Measurements from ENCODE around the gene WDTC1. TPM values are rescaled to one million over a fixed set of nuclear protein-coding genes. Genes with fewer than 3 reads are reported as not detected.
"Not testable (repeated sequence)": the region's sequence is repeated elsewhere in the genome, so short reads cannot be mapped to it uniquely, and the experiment has no call there.

WDTC1 gene
- total RNA-seq, 1 donor from 2014 or later = 42.2 TPM

- Mint-ChIP-seq H3K4me1 (no peaks in the 10 kb centered on the region), H3K36me3 (peaks cover 30% of the 10 kb centered on the region), H3K4me3 (no peak overlapping the region), H3K27me3 (ENCODE audit: low read depth) (no peaks in the 10 kb centered on the region), H3K27ac (no peak overlapping the region), H3K9me3 (peaks cover 4% of the 10 kb centered on the region)
- TF ChIP-seq CTCF (IDR thresholded peaks at IDR 0.05; ENCODE audit: unreplicated experiment) = no peak
- no peak for DNase-seq (ENCODE audit: low spot score in 2 of 2, unreplicated experiment in 2 of 2)
Measured at GRCh38 chr1:27269276-27269675, 34.8 kb downstream of the WDTC1 start.

- no peak for TF ChIP-seq CTCF (IDR thresholded peaks at IDR 0.05; ENCODE audit: unreplicated experiment)
- Mint-ChIP-seq H3K4me3 (no peak overlapping the region), H3K36me3 (peaks cover 33% of the 10 kb centered on the region), H3K27me3 (ENCODE audit: low read depth) (no peaks in the 10 kb centered on the region), H3K27ac (no peak overlapping the region), H3K4me1 (peaks cover 2% of the 10 kb centered on the region), H3K9me3 (peaks cover 20% of the 10 kb centered on the region)
- DNase-seq (ENCODE audit: low spot score in 2 of 2, unreplicated experiment in 2 of 2) = no peak
Measured at GRCh38 chr1:27274204-27274603, 39.8 kb downstream of the WDTC1 start.

- H3K27me3 Mint-ChIP-seq (ENCODE audit: low read depth) = no peaks in the 10 kb centered on the region
- TF ChIP-seq CTCF (IDR thresholded peaks at IDR 0.05; ENCODE audit: unreplicated experiment) = no peak
Measured at GRCh38 chr1:27275696-27276095, 41.3 kb downstream of the WDTC1 start.

GRCh38 chr1:27284425-27285273 lies 50.2 kb downstream of the WDTC1 start:
- peak overlapping the region; percentile 67 for H3K27ac Mint-ChIP-seq
- no peaks in the 10 kb centered on the region for H3K27me3 Mint-ChIP-seq (ENCODE audit: low read depth)
- TF ChIP-seq CTCF (IDR thresholded peaks at IDR 0.05; ENCODE audit: unreplicated experiment) = peak; percentile 90
- no peaks in the 10 kb centered on the region for H3K4me1 Mint-ChIP-seq
- no peak overlapping the region for H3K4me3 Mint-ChIP-seq
- peak; percentile 77 to 90 for DNase-seq (ENCODE audit: low spot score in 2 of 2, unreplicated experiment in 2 of 2)
- peaks cover 12% of the 10 kb centered on the region for H3K36me3 Mint-ChIP-seq
- no peaks in the 10 kb centered on the region for H3K9me3 Mint-ChIP-seq

More at GRCh38 chr1:27275696-27276095, 41.3 kb downstream of the WDTC1 start:
- Mint-ChIP-seq H3K27ac (no peak overlapping the region), H3K4me1 (peaks cover 2% of the 10 kb centered on the region), H3K36me3 (peaks cover 30% of the 10 kb centered on the region), H3K4me3 (no peak overlapping the region), H3K9me3 (peaks cover 18% of the 10 kb centered on the region)
- DNase-seq (ENCODE audit: low spot score in 2 of 2, unreplicated experiment in 2 of 2) = no peak

GRCh38 chr1:27285274-27285660 lies 50.8 kb downstream of the WDTC1 start:
- H3K27me3 Mint-ChIP-seq (ENCODE audit: low read depth) = no peaks in the 10 kb centered on the region
- no peak overlapping the region for H3K4me3 Mint-ChIP-seq
- H3K9me3 Mint-ChIP-seq = no peaks in the 10 kb centered on the region
- H3K4me1 Mint-ChIP-seq = no peaks in the 10 kb centered on the region
- H3K36me3 Mint-ChIP-seq = peaks cover 14% of the 10 kb centered on the region
- DNase-seq (ENCODE audit: low spot score in 2 of 2, unreplicated experiment in 2 of 2) = no peak
- no peak for TF ChIP-seq CTCF (IDR thresholded peaks at IDR 0.05; ENCODE audit: unreplicated experiment)
- H3K27ac Mint-ChIP-seq = no peak overlapping the region

- H3K36me3 Mint-ChIP-seq = peaks cover 19% of the 10 kb centered on the region
- H3K9me3 Mint-ChIP-seq; H3K4me1 Mint-ChIP-seq; DNase-seq (ENCODE audit: low spot score in 2 of 2, unreplicated experiment in 2 of 2); H3K4me3 Mint-ChIP-seq; H3K27me3 Mint-ChIP-seq (ENCODE audit: low read depth); H3K27ac Mint-ChIP-seq: not testable (repeated sequence)
Measured at GRCh38 chr1:27285821-27286220, 51.4 kb downstream of the WDTC1 start.

GRCh38 chr1:27289125-27289524 lies 54.7 kb downstream of the WDTC1 start:
- H3K36me3 Mint-ChIP-seq = peaks cover 19% of the 10 kb centered on the region
- DNase-seq (ENCODE audit: low spot score in 2 of 2, unreplicated experiment in 2 of 2); H3K9me3 Mint-ChIP-seq; H3K27me3 Mint-ChIP-seq (ENCODE audit: low read depth); H3K4me1 Mint-ChIP-seq; H3K4me3 Mint-ChIP-seq; H3K27ac Mint-ChIP-seq: not testable (repeated sequence)
